Karpas-422 (cell line): Measurements from ENCODE around the gene PCYT2. TPM values are rescaled to one million over a fixed set of nuclear protein-coding genes. Genes with fewer than 3 reads are reported as not detected.
A peak's percentile ranks its signal among the peaks of the same experiment; 100 is the strongest.

Experiments used
- DNase-seq: peaks from one replicate; pipeline ENCODE4 v3.0.0-alpha.2; 2015
- H2AFZ ChIP-seq: fragments of 200-600 bp; sonication (generic); 2 replicates; pipeline ENCODE4 v1.6.1; 2014; ENCODE audit warnings: antibody characterized with exemption, low read length, mixed read lengths
- H3K27ac ChIP-seq: fragments of 200-600 bp; sonication (generic); 2 replicates; pipeline ENCODE4 v1.5.1; 2014; ENCODE audit warnings: mild to moderate bottlenecking, low read length, moderate library complexity
- H3K27me3 ChIP-seq: fragments of 200-600 bp; sonication (generic); 2 replicates; pipeline ENCODE4 v1.6.1; 2014; ENCODE audit warnings: low read length, mixed read lengths
- H3K36me3 ChIP-seq: fragments of 200-600 bp; sonication (generic); 2 replicates; pipeline ENCODE4 v1.6.1; 2014; ENCODE audit warnings: low read length, mixed read lengths; ENCODE audit not compliant: insufficient read depth
- H3K4me1 ChIP-seq: fragments of 200-600 bp; sonication (generic); 2 replicates; pipeline ENCODE4 v1.6.1; 2014; ENCODE audit warnings: mild to moderate bottlenecking, low read length, mixed read lengths
- H3K4me2 ChIP-seq: fragments of 200-600 bp; sonication (generic); 2 replicates; pipeline ENCODE4 v1.6.1; 2014; ENCODE audit warnings: low read length, low read depth, mild to moderate bottlenecking; ENCODE audit not compliant: poor library complexity, severe bottlenecking
- H3K4me3 ChIP-seq: fragments of 200-600 bp; sonication (generic); 2 replicates; pipeline ENCODE4 v1.5.1; 2014; ENCODE audit warnings: mild to moderate bottlenecking, antibody characterized with exemption, low read length, mixed read lengths
- H3K79me2 ChIP-seq: fragments of 200-600 bp; sonication (generic); 2 replicates; pipeline ENCODE4 v1.6.1; 2014; ENCODE audit warnings: mild to moderate bottlenecking, low read length, mixed read lengths
- H3K9ac ChIP-seq: fragments of 200-600 bp; sonication (generic); 2 replicates; pipeline ENCODE4 v1.6.0; 2014; ENCODE audit warnings: low read length
- H3K9me2 ChIP-seq: fragments of 200-600 bp; sonication (generic), shearing (Covaris generic); replicated peaks from 2 replicates; pipeline ENCODE4 v1.6.0; 2014; ENCODE audit warnings: mild to moderate bottlenecking, low read length, moderate library complexity; ENCODE audit not compliant: insufficient read depth
- H3K9me3 ChIP-seq: fragments of 300-700, 200-600 bp; sonication (generic); 2 replicates; pipeline ENCODE4 v1.6.1; 2014; ENCODE audit warnings: low read length, mixed read lengths
- H4K20me1 ChIP-seq: fragments of 200-600 bp; sonication (generic); 2 replicates; pipeline ENCODE4 v1.6.1; 2014; ENCODE audit warnings: mild to moderate bottlenecking, antibody characterized with exemption, low read length, low read depth; ENCODE audit not compliant: insufficient read depth
- total RNA-seq: library from RNA; depleted of rRNA; stranded (reverse); fragments of >200 nt; shearing (Covaris generic); gene quantifications from 2 replicates; pipeline ENCODE4 v1.2.3, GENCODE V29; 2014; ENCODE audit warnings: low replicate concordance

PCYT2 gene
- total RNA-seq, 1 experiment from 2014 or later, result 20.9 TPM

DNA sequence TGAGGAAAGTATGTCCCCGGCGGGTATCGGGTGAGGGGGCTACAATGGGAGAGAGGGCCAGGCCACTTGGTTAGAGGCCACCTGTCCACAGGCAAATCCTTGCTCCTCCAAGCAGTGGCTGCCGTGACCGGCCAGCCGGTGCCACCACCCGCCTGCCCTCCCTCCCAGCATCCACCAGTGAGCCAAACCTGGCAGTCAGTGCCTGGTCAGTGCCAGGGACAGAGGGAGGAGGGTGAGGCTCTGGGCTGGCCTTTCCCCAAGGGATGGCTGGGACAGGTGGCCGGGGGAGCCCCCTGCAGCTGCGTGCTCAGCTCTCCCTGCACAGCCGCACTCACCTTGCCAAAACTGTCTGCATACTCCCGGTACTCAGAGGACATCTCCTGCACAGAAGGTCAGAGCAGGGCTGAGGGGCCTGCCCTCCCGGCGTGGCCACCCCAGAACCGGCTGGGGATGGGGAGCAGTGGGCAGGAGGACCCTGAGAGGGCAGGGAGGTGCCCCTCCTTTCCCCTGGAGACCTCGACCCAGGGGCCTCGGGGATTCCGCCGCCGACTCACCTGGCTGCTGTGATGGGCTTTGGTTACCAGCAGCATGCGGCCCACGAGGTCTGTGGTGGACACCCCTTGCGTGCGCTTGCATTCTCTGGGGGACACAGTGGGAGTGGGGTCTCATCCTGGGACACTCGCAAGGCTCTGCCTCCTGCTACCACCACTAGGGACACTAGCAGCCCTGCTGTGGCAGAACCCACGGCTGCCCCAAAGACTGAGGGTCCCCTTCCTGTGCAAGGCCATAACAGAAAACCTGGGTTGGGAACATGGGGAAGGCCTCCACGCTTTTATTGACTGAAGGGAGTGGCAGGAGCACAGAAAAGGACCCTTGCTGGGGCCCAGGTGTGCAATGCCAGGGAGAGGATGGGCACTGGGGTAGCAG is 3.7 kb downstream of the PCYT2 start:
- Histone ChIP-seq H3K4me3 (no peak overlapping the region), H3K36me3 (no peaks in the 10 kb centered on the region), H3K27me3 (no peaks in the 10 kb centered on the region), H3K4me1 (peaks cover 11% of the 10 kb centered on the region), H3K9me2 (no peaks in the 10 kb centered on the region), H3K27ac (no peak overlapping the region), H3K9me3 (no peaks in the 10 kb centered on the region), H3K9ac (no peak overlapping the region), H3K79me2 (peaks cover 17% of the 10 kb centered on the region; the same call in 1 of the 2 replicates), H2AFZ (no peak overlapping the region), H4K20me1 (peaks cover 9% of the 10 kb centered on the region; the same call in 1 of the 2 replicates), H3K4me2 (no peak overlapping the region)
- DNase-seq, result no peak

DNA sequence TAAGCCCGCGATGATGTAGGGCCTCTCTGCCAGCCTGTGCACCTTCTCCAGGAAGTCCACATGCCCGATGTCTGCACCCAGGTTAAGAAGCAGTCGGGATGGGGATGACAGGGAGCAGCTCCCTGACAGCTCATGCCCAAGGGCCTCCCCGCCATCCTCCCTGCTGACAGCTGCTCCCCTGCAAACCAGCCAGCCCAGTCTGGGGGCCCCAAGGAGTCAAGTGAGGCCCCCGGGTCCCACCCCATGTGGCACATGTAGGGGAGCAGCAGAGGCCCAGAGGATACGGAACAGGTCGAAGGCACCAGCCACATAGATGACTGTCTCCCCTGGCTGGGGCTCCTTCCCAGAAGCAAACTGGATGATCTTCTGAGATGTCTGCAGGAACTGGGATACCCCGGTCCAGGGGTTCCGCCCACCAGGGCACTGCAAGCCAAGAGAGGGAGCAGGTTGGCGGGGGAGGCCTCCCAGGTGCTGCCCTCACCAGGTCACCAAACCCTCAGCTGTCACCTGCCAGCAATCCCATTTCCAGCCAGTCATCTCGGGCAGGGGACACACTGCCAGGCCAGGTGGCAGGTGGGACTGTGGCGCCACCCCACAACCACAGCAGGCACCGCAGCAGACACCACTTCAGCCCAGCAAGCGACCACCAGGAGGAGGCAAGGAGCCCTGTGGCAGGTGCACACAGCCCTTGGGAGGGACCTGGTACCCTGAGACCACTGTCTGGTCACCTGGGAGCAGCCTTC is 4.6 kb downstream of the PCYT2 start:
- Histone ChIP-seq H3K9me2 (no peaks in the 10 kb centered on the region), H3K27me3 (no peaks in the 10 kb centered on the region), H3K4me2 (no peak overlapping the region), H3K36me3 (no peaks in the 10 kb centered on the region), H4K20me1 (0 out of 2 replicates have a peak, but pooled peaks cover 9% of the 10 kb centered on the region), H3K9ac (no peak overlapping the region), H3K9me3 (no peaks in the 10 kb centered on the region), H3K4me3 (no peak overlapping the region), H2AFZ (no peak overlapping the region), H3K4me1 (peaks cover 10% of the 10 kb centered on the region), H3K79me2 (peaks cover 17% of the 10 kb centered on the region; the same call in 1 of the 2 replicates), H3K27ac (no peak overlapping the region)
- DNase-seq, result peak; percentile 56

DNA sequence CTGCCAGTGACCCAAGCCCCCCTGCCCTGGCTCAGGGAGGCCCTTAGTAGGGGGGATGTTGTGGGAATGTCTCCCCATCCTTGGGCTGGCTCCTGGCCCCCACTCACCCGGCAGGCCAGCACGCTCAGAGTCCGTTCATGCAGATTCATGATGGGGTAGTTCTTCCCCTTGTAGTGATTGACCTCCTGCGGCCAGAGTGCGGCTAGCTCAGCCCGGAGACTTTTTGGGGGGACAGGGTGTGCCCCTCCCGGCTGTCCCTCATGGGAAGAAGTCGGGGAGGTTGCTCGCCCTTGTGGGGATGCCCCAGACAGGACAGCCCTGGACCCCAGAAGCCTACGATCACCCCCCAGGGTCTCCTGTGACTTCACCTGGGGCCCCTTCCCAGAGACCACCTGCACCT is 5.2 kb downstream of the PCYT2 start:
- Histone ChIP-seq H3K4me3 (no peak overlapping the region), H3K9me2 (no peaks in the 10 kb centered on the region), H3K9me3 (no peaks in the 10 kb centered on the region), H3K79me2 (peaks cover 17% of the 10 kb centered on the region; the same call in 1 of the 2 replicates), H3K27ac (no peak overlapping the region), H3K4me1 (peaks cover 8% of the 10 kb centered on the region), H3K27me3 (no peaks in the 10 kb centered on the region), H3K9ac (no peak overlapping the region), H4K20me1 (0 out of 2 replicates have a peak, but pooled peaks cover 9% of the 10 kb centered on the region), H2AFZ (no peak overlapping the region), H3K4me2 (no peak overlapping the region), H3K36me3 (no peaks in the 10 kb centered on the region)
- no peak for DNase-seq

DNA sequence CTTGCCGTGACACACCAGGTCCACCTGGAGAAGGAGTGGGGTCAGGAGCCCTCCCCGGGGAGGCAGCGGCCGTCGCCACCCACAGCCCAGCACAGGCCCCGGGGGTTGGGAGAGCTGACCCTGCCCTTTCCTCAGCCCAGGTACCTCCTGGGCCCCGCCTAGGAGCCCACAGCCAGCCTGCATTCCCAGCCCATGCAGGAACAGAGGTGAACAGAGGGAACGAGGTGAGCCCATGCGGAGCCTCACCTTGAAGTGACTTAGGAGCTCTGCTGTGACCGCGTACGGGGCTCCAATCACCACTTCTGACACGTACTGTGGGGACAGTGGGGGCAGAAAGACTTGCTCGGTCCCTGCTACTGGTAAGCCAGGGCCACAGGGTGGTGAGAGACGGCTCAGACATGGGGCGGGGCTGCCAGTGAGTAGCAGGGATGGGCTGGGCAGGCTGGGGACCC is 5.7 kb downstream of the PCYT2 start:
- Histone ChIP-seq H3K4me3 (no peak overlapping the region), H3K79me2 (peaks cover 12% of the 10 kb centered on the region; the same call in 1 of the 2 replicates)

DNA sequence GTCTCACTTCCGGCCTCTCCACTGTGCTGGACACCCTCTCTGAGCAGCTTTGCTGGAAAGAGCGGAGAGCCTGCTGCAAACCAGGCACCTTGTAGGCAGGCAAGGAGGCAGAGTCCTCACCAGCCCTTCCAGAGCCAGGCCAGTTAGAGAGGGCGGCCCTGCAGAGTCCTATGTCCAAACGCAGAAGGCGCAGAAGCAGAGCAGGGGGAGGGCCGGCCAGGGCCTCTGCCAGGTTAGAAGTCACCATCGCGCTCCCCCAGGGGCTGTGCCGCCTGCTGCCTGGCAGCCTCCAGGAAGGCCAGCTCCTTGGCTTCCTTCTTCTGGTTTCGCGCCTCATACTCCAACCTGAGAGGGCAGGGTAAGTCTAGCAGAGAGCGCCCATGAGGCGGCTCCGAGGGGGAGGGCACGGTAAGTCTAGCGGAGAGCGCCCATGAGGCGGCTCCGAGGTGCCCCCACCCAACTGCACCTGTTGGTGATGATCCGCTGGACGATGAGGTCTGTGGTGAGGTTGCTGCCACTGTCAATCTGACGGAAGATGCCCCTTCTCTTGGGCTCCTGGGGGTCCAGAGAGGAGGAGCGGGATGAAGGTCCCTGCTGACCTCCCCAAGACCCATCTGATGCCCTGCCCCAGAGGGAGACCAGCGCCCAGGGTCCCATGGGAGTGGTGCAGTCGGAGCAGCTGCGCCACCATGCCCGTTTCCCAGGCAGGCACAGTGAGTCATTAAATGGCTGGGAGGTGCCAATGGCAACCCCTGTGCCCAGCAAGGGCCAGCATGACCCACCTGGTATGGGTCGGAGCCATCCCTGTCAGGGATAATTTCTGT is 6.4 kb downstream of the PCYT2 start:
- H3K9me3 ChIP-seq, result no peaks in the 10 kb centered on the region
- 0 out of 2 replicates have a peak, but pooled peaks cover 9% of the 10 kb centered on the region for H4K20me1 ChIP-seq
- H3K4me3 ChIP-seq, result no peak overlapping the region
- no peaks in the 10 kb centered on the region for H3K27me3 ChIP-seq
- peaks cover 5% of the 10 kb centered on the region; the same call in 1 of the 2 replicates for H3K79me2 ChIP-seq
- no peak overlapping the region for H2AFZ ChIP-seq
- no peak overlapping the region for H3K4me2 ChIP-seq
- no peaks in the 10 kb centered on the region for H3K36me3 ChIP-seq
- DNase-seq, result no peak
- H3K27ac ChIP-seq, result no peak overlapping the region
- H3K9me2 ChIP-seq, result no peaks in the 10 kb centered on the region
- H3K9ac ChIP-seq, result no peak overlapping the region
- peaks cover 2% of the 10 kb centered on the region for H3K4me1 ChIP-seq

More for the DNA sequence above, 5.7 kb downstream of the PCYT2 start:
- 0 out of 2 replicates have a peak, but pooled peaks cover 9% of the 10 kb centered on the region for H4K20me1 ChIP-seq
- H3K27ac ChIP-seq, result no peak overlapping the region
- no peaks in the 10 kb centered on the region for H3K27me3 ChIP-seq
- no peak overlapping the region for H3K4me2 ChIP-seq
- no peak for DNase-seq
- no peak overlapping the region for H3K9ac ChIP-seq
- peaks cover 8% of the 10 kb centered on the region for H3K4me1 ChIP-seq
- H3K9me3 ChIP-seq, result no peaks in the 10 kb centered on the region
- H2AFZ ChIP-seq, result no peak overlapping the region
- H3K9me2 ChIP-seq, result no peaks in the 10 kb centered on the region
- H3K36me3 ChIP-seq, result no peaks in the 10 kb centered on the region

DNA sequence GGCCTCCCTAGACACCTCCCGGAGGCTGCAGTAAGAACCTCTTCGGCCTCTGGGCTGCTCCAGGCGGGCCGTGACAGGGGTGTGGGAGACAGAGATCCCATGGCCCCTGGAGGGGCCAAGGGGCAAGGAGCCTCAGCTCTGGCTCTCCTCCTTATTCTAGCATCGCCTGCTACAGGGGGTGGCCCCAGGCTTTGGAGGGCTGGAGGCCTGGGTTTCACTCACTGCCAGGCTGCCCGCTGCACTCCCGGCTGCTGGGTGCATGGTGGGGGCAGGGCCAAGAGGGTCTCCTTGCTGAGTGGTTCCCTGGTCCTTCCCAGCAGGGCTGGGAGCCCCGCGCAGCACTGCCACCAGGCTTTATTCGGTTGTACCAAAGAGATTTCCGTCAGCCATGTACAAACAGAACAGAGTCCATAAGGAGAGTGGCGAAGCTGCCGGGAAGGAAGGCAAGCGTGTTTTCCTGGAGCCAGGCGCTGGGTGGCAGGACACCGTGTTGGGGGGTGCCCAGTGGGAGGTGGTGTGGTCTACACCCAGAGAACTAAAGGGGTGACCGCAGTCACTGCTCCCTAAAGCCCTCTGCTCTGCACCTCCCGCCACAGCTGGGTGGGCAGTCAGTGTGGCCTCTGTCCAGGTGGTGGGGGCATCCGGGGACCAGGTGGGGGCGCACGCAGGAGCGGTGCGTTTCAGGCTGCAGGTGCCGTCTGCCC is 7.2 kb downstream of the PCYT2 start:
- no peaks in the 10 kb centered on the region for H3K36me3 ChIP-seq
- no peak overlapping the region for H3K4me2 ChIP-seq
- no peaks in the 10 kb centered on the region for H3K9me3 ChIP-seq
- no peak overlapping the region for H3K27ac ChIP-seq
- DNase-seq, result no peak
- no peaks in the 10 kb centered on the region for H3K27me3 ChIP-seq
- no peak overlapping the region for H2AFZ ChIP-seq
- no peak overlapping the region for H3K9ac ChIP-seq
- H3K4me1 ChIP-seq, result no peaks in the 10 kb centered on the region; the same call in 1 of the 2 replicates
- H4K20me1 ChIP-seq, result 0 out of 2 replicates have a peak, but pooled peaks cover 10% of the 10 kb centered on the region
- no peak overlapping the region for H3K4me3 ChIP-seq
- H3K9me2 ChIP-seq, result no peaks in the 10 kb centered on the region
- no peaks in the 10 kb centered on the region for H3K79me2 ChIP-seq

DNA sequence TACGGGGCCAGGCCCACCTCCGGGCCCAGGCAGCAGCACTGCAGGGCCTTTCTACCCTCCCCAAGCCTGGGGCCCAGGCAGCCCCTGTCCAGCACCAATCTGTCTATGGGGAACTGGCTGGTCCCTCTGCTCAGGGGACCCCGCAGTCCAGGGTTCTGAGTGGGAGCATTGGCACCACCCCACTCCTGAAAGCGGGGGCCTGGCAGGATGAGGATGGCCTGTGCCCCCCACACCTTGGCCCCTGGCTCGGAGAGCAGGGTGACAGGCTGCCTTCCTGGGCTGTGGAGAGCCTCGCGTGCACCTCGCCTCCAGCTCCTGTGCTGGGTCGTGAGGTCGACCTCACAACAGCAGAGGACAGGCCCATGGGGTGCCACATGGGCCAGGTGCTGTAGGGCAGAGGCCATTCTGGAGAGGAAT is 7.8 kb downstream of the PCYT2 start:
- Histone ChIP-seq H3K9me3 (no peaks in the 10 kb centered on the region), H3K9me2 (no peaks in the 10 kb centered on the region), H3K27ac (no peak overlapping the region), H3K36me3 (no peaks in the 10 kb centered on the region), H3K4me1 (no peaks in the 10 kb centered on the region; the same call in 1 of the 2 replicates), H3K27me3 (no peaks in the 10 kb centered on the region), H4K20me1 (0 out of 2 replicates have a peak, but pooled peaks cover 14% of the 10 kb centered on the region), H3K4me2 (no peak overlapping the region), H2AFZ (no peak overlapping the region), H3K4me3 (no peak overlapping the region), H3K9ac (no peak overlapping the region), H3K79me2 (no peaks in the 10 kb centered on the region)
- DNase-seq, result no peak
